ENCODE data around the gene PHACTR4. TPM values are rescaled to one million over a fixed set of nuclear protein-coding genes. Genes with fewer than 3 reads are reported as not detected.
"Not testable (repeated sequence)": the region's sequence is repeated elsewhere in the genome, so short reads cannot be mapped to it uniquely, and the experiment has no call there.

PHACTR4 gene
- total RNA-seq, 1 donor from 2014 or later = 15.1 TPM

GRCh38 chr1:28503117-28503516 lies 133.6 kb downstream of the PHACTR4 start:
- DNase-seq = no peak

DNA sequence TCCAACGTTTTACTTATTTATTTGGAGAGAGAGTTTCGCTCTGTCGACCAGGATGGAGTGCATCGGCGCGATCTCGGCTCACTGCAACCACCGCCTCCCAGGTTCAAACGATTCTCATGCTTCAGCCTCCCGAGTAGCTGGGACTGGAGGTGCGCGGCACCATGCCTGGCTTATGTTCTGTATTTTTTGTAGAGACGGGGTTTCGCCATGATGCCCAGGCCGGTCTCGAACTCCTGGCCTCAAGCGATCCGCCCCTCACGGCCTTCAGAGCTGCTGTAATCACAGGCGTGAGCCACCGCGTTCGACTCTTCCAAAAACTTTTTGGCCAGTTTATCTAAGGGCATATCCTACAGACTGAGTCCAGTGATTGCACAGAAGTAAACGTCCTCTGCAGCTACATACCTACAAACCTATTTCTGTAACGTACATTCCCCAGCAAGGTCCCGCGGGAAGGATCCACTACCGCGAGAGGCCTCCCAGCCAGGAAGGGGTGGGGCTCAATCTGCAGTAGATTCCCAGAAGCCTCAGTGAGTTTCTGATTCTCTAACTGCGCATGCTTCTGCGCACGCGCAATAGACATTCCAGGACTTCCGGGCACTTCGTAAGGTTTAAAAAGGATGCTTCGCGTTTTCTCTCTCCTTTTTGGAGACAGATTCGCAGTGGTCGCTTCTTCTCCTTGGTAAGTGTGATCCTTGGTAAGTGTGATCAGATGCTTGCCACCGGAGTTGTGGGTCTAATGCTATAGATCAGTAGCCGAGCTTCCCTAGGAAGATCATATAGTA lies 136.1 kb downstream of the PHACTR4 start, which contains the start of gene RCC1:
Gene RCC1, plus strand, starts transcription at position 638 of the 782 bp plus-strand sequence. CDS start 23,824 bp downstream, outside the sequence.
- peak; percentile 100 for DNase-seq

GRCh38 chr1:28506907-28507246 lies 137.3 kb downstream of the PHACTR4 start:
- DNase-seq = no peak

GRCh38 chr1:28507247-28507645 lies 137.7 kb downstream of the PHACTR4 start:
- DNase-seq = no peak

GRCh38 chr1:28507646-28508434 lies 138.3 kb downstream of the PHACTR4 start:
- DNase-seq = no peak

- DNase-seq = no peak
Measured at GRCh38 chr1:28508435-28508754, 138.9 kb downstream of the PHACTR4 start.

GRCh38 chr1:28509705-28510272 lies 140.2 kb downstream of the PHACTR4 start:
- DNase-seq = no peak

- DNase-seq = no peak
Measured at GRCh38 chr1:28510273-28510969, 140.9 kb downstream of the PHACTR4 start.

- DNase-seq = no peak
Measured at GRCh38 chr1:28510970-28511440, 141.5 kb downstream of the PHACTR4 start.

GRCh38 chr1:28512058-28512611 lies 142.6 kb downstream of the PHACTR4 start:
- no peak for DNase-seq

- DNase-seq = not testable (repeated sequence)
Measured at GRCh38 chr1:28514445-28514933, 144.9 kb downstream of the PHACTR4 start.

- no peak for DNase-seq
Measured at GRCh38 chr1:28516518-28516956, 147.0 kb downstream of the PHACTR4 start.

DNA sequence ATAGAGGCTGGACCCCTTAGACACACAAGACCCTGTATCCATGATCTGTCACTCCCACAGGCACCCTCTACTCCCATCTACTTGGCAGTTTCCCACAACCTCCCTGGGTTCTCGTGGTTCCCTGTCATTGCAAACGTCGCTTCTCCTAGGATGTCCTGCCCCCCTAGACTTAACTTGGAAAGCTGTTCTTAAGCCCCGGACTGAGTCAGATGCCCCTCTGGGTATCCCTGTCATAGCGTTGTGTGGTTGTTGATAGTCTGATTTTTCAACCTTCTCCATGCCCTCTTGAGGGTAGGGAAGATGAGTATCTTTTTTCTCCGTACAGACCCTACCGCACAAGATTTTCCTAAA lies 148.1 kb downstream of the PHACTR4 start:
- DNase-seq = no peak

DNA sequence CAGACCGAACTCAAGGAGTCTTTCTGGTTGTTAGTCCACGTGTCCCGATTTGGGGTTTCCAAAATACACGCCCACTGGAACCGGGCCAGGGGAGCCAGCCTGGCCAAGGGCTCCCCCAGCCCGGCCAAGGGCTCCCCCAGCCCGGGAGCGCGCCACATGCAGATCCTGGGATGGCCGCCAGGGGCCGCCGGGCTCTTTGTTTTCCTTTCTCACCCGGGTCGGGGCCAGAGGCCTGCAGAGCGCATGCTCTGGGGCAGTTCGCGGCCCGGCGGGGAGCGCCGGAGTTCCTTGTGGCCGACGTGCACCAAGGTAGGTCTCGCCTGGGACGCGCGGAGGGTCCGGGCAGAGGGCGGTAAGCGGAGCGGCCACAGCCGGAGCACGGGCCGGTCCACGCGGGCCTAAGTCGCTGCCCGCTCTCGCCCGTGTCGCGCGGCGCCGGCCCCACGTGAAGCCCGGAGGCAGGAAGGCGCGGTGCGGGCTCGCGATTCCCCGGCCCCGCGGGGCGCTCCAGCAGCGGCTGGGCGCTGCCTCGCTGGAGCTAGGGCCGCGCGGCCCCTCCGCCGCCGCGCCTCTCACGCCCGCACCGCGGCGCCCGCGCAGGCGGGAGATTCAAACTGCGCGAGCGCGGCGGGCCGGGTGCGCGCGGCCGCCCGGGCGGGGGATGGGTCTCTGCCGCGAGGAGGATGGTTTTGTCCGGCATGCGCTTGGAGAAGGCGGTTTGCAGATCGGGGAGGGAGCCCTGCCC lies 148.6 kb downstream of the PHACTR4 start:
- DNase-seq = peak; percentile 95

- peak; percentile 13 for DNase-seq
Measured at GRCh38 chr1:28518745-28519341, 149.3 kb downstream of the PHACTR4 start.

DNA sequence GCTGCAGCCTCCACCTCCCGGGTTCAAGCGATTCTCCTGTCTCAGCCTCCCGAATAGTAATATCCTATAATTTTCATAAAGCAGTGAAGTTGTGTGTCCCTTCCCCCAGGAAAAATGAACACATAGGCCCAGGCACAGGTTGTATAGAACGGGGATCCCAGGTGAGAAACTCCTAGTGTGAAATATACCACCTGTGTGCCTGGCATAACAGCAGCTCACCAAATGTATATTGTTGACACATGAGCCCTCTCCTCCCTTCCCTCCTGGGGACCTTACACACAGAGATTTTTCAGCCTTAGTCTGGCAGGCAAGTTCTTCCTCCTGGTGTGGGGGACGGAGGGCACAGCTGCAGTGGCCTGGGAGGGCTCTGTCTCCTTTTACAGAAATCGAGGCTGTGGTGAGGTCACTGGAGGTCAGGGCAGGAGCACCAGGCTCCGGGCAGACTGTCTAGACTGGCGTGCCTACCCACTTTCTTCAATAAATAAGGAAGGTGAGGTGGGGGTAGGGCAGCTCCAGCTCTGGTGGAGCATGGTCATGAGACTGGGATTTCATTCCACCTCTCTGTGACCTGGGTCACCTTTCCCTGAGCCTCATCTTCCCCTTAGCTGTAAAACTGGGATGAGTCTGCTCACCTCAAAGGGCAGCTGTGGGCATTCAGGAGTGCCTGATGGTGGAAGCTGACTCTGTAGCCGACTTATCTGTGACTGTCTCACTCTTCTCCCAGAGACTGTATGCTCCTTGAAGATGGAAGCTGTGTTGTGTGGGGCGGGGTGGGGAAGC lies 150.6 kb downstream of the PHACTR4 start:
- DNase-seq = no peak

DNA sequence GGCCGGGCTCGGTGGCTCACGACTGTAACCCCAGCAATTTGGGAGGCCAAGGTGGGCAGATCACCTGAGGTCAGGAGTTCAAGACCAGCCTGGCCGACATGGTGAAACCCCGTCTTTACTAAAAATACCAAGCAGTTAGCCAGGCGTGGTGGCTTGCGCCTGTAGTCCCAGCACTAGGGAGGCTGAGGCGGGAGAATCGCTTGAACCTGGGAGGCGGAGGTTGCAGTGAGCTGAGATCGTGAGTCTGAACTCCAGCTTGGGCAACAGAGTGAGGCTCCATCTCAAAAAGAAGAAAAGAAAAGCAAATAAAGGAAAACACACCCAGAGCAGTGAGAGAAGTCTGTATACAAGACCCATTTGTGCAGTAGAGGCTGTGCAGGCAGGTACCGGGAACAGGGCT lies 151.3 kb downstream of the PHACTR4 start:
- DNase-seq = not testable (repeated sequence)

- no peak for DNase-seq
Measured at GRCh38 chr1:28521502-28522164, 152.1 kb downstream of the PHACTR4 start.

- not testable (repeated sequence) for DNase-seq
Measured at GRCh38 chr1:28522537-28522936, 153.0 kb downstream of the PHACTR4 start.

Data from tongue (tissue), 2 donors.